ENCODE data around the gene SUCLG2.
"Not testable (repeated sequence)": the region's sequence is repeated elsewhere in the genome, so short reads cannot be mapped to it uniquely, and the experiment has no call there.

The SUCLG2 gene

DNA sequence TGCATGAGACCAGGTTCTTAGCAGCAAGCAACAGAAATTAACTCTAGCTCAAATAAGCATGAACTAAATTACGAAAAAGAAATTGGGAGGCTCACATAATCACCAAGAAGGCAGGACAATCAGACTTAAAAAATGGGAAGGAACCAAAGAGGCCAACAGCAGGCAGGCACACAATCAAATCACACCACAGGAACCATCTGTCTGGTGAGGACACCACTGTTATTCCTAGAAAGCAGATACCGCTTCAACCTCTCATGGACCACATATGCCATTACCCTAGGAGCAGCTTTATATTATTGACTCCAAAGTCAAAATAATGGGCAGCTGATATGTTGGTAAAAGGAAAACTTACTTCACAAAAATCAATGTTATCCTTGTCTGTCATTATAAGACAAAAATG, 51.6 kb downstream of the SUCLG2 start:
- no peak for FAIRE-seq

DNA sequence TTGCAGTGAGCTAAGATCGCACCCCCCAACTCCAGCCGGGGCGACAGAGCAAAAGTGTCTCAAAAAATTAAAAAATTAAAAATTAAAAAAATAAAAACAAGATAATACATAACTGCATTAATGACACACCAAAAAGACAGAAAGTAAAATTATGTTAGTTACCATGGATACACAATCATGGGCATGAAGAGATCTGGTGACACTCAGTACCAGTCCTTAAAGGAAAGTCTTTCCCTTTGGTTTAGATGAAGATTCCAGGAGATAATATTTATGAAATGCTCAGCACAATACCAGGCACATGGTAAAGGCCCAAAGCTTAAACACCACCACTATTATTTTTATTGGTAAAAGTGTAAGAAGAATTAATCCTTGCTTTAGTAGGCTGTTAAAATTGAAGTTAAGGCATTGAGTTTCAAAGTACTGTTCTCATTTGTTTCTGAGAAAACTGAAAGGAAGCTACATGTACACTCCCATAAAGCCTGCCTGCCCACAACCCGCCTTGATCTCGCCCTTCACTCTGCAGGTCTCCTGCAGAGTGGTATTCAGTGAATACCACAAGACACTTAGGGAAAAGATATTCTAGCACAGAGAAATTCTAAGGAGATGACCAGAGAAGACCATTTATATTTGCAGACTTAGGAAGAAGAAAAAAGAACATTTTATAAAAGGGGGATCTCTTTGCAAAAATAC, 52.3 kb downstream of the SUCLG2 start:
- FAIRE-seq = no peak

- FAIRE-seq = no peak
Measured at GRCh38 chr3:67601385-67601784, 53.0 kb downstream of the SUCLG2 start.

GRCh38 chr3:67599821-67600220, 54.6 kb downstream of the SUCLG2 start:
- FAIRE-seq = peak; percentile 77

- FAIRE-seq = no peak
Measured at GRCh38 chr3:67598814-67599556, 55.4 kb downstream of the SUCLG2 start.

DNA sequence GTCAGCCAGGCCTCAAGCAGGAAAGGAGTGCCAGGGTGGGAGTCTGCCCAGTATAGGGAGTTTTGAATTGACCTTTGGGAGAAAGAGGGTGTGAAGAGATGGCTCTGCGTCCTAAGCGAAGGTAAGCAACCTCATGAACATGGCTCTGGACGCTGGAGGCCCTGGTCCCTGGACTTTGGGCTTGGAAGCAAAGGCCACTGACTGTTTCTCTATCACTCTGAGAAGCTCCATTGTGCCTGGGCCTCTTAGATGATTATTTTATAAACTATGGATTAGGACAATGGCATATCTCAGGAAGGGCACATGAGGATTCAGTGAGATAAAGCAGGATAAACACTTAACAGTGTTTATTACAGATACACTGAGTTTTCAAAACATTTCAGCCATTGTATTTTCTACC, 59.0 kb downstream of the SUCLG2 start:
- no peak for FAIRE-seq

- FAIRE-seq = no peak
Measured at GRCh38 chr3:67593761-67594234, 60.6 kb downstream of the SUCLG2 start.

GRCh38 chr3:67592057-67592456, 62.4 kb downstream of the SUCLG2 start:
- FAIRE-seq = no peak

DNA sequence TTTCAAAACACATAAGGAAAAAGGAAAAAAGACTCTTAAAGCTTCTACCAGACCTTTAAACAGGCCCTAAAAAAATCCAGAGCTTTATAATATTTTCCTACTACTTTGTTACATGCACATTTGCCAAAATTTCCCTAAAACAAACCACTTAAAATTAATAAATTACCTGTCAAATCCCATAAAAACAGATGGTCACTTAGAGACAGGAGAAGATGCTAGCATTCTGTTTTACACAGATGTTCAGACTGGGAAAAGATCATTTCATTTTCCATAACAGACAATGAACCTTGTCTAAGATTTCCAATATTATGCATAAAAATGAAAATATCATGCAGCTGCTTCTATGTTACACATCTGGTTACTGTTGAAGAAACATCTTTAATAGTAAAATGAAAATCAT, 66.6 kb downstream of the SUCLG2 start:
- peak; percentile 96 for FAIRE-seq

- FAIRE-seq = no peak
Measured at GRCh38 chr3:67587301-67587700, 67.1 kb downstream of the SUCLG2 start.

- FAIRE-seq = not testable (repeated sequence)
Measured at GRCh38 chr3:67584608-67585007, 69.8 kb downstream of the SUCLG2 start.

GRCh38 chr3:67580430-67581000, 73.9 kb downstream of the SUCLG2 start:
- no peak for FAIRE-seq

- FAIRE-seq = no peak
Measured at GRCh38 chr3:67578416-67578815, 76.0 kb downstream of the SUCLG2 start.

GRCh38 chr3:67576441-67576840, 78.0 kb downstream of the SUCLG2 start:
- no peak for FAIRE-seq

DNA sequence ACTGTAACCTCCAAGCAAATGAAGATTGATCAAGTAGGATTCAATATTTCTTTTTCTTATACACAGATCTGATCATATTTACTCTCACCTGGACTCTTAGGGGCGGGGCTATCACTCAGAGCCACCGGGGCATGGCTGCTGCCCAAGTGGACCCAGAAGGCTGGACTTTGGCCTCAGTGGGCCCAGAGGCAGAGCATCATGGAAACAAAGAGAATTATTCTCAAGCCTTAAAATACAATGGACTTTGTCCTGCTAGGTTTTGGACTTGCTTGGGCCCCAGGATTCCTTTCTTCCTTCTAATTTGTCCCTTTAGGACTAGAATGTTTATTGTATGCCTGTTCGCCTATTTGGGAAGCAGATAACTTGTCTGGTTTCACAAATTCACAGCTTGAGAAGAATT, 85.1 kb downstream of the SUCLG2 start:
- FAIRE-seq = no peak

GRCh38 chr3:67567893-67568292, 86.5 kb downstream of the SUCLG2 start:
- no peak for FAIRE-seq

GRCh38 chr3:67564973-67565372, 89.4 kb downstream of the SUCLG2 start:
- no peak for FAIRE-seq

DNA sequence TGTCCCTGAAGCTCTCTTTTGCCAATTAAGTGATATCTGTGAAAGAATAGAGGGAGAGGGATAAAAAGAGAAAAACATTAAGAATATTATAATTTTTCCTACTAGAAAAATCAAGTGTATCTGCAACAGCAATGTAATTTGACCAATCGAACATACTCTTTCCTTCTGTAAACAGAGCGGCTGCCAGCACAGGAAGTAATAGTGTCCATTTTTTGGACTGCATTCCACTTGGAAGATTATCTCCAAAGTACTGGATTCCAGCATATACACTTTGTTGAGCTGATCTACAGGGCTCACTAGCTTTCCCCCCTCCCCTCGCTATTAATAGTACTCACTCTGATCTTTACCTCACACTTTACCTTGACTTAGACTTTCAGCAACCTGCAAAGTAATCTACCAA, 90.4 kb downstream of the SUCLG2 start:
- FAIRE-seq = no peak

- FAIRE-seq = no peak
Measured at GRCh38 chr3:67561667-67562394, 92.6 kb downstream of the SUCLG2 start.

DNA sequence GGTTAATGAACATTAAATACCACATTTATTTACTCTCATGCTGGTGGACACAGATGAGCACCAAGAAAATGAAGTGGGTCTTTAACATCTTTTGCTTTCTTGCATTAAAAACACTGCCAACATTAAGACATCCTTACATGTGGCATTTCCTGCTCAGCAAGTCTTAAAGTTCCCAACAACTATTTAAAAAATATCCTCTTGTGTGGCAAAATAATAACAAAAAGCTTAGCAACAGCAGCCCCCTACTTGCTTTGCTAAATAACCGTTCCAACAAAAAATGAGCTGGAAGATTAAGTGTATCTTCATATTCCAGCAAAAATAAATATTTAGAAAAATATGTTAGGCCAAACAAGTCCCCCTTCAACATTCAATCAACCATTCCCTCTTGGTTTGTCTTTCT, 93.1 kb downstream of the SUCLG2 start:
- no peak for FAIRE-seq

DNA sequence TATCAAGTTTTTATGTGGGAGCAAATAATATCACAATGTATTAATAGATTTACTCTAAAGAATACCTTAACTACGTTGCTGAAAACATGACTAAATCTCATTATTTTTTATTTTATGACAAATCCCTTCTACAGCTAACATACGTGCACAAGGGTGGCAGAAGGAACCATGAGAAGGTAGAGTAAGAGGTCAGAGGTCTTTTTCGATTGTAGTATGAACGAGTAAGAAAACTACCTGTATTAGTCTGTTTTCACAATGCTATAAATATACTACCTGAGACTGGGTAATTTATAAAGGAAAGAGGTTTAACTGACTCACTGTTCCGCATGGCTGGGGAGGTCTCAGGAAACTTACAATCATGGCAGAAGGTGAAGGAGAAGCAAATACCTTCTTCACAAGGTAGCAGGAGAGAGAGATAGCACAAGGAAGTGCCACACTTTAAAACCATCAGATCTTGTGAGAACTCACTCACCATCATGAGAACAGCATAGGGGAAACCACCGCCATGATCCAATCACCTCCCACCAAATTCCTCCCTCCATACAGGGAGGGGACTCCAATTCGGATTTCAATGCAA, 95.3 kb downstream of the SUCLG2 start:
- no peak for FAIRE-seq

DNA sequence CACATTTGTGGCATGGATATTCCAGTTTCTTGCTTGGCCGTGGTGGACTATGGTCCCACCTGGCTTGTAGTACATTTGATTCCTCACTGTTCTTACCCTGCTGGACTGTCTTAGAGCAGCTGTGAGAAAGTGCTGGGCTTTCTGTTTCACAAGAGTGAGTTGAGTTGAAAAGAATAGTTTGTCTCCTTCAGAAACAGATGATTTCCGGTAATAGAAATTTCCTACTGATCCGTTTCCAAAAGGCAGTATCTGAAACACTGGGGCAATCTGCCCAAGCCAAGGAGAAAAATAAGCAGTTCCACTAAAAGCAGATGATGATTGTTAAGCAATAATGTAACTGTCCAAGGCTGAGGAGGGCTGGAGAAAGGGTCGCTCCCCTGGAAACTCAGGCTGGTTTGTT, 96.0 kb downstream of the SUCLG2 start:
- no peak for FAIRE-seq

GRCh38 chr3:67557848-67558355, 96.5 kb downstream of the SUCLG2 start:
- FAIRE-seq = no peak

Data from islet of Langerhans (tissue), 1 donor.